GM12878 (cell line): ENCODE measurements around the gene BTBD6. TPM values are rescaled to one million over a fixed set of nuclear protein-coding genes. Genes with fewer than 3 reads are reported as not detected.
"Not testable (repeated sequence)": the region's sequence is repeated elsewhere in the genome, so short reads cannot be mapped to it uniquely, and the experiment has no call there.

Experiments used
- ATAC-seq: fragments of 200-7000 bp; cut with Tn5 transposase; 3 replicates; pipeline ENCODE4 v1.9.1; 2020; ENCODE audit warnings: mild to moderate bottlenecking, moderate library complexity
- BruUV-seq: library from RNA; stranded (reverse); fragments of 400-500 nt; replicated peaks from 2 replicates; lab custom pipeline; 2021; lab: Mats Ljungman, UMichigan
- CTCF ChIA-PET: fragments of 300-600 bp; sonication (Branson Sonifier 250); formaldehyde crosslinking; extraction: SDS; loops from one replicate; lab custom pipeline; 2021; ENCODE audit warnings: inconsistent platforms; lab: Yijun Ruan, JAX
- POLR2A ChIA-PET: fragments of 350-600 bp; formaldehyde crosslinking; extraction: SDS; loops from one replicate; lab custom pipeline; 2021; ENCODE audit warnings: inconsistent platforms; lab: Charles Lee
- RAD21 ChIA-PET: fragments of 300-600 bp; sonication (Branson Sonifier 250); formaldehyde crosslinking; loops from one replicate; lab custom pipeline; 2023; ENCODE audit warnings: antibody characterized with exemption; ENCODE audit not compliant: unreplicated experiment; lab: Charles Lee
- SMC1A ChIA-PET: fragments of 300-600 bp; sonication (Branson Sonifier 250); formaldehyde crosslinking; loops from one replicate; lab custom pipeline; 2023; ENCODE audit not compliant: unreplicated experiment, uncharacterized antibody; lab: Charles Lee
- DNase-seq: peaks from one replicate; pipeline ENCODE4 v3.0.0-alpha.2; 2011; ENCODE audit warnings: low read depth, low spot score
- FAIRE-seq: peaks from 3 replicates; lab custom pipeline; 2011; peaks lifted over from hg19 to GRCh38; lab: Jason Lieb, UNC
- H2AFZ ChIP-seq: 2 replicates; pipeline ENCODE4 v1.6.0; 2011; ENCODE audit warnings: low read depth, low read length, control low read depth; ENCODE audit not compliant: control insufficient read depth
- H3K27ac ChIP-seq: 2 replicates; pipeline ENCODE4 v1.5.1; 2011; ENCODE audit warnings: control low read depth; ENCODE audit not compliant: control insufficient read depth, insufficient read depth
- H3K27me3 ChIP-seq, 2 experiments: replicated peaks in 1 of 2; 2 replicates each; pipeline versions ENCODE4 v1.6.0 to v1.6.1; 2011; ENCODE audit warnings: low read length in 1 of 2; ENCODE audit not compliant: control insufficient read depth in 2 of 2, insufficient read depth in 2 of 2
- H3K36me3 ChIP-seq, 2 experiments: 2 replicates each; pipeline ENCODE4 v1.5.1; 2011; ENCODE audit warnings: low read length in 1 of 2; ENCODE audit not compliant: control insufficient read depth in 2 of 2, insufficient read depth in 2 of 2
- H3K4me1 ChIP-seq: 2 replicates; pipeline ENCODE4 v1.6.1; 2011; ENCODE audit warnings: mild to moderate bottlenecking, low read length, moderate library complexity, mixed read lengths; ENCODE audit not compliant: control insufficient read depth, insufficient read depth
- H3K4me2 ChIP-seq: 2 replicates; pipeline ENCODE4 v1.6.0; 2011; ENCODE audit warnings: control low read depth; ENCODE audit not compliant: control insufficient read depth, insufficient read depth
- H3K4me3 ChIP-seq: fragments of 200-600 bp; sonication (generic); 2 replicates; pipeline ENCODE4 v1.5.1; 2016
- H3K79me2 ChIP-seq: 2 replicates; pipeline ENCODE4 v1.6.0; 2011; ENCODE audit warnings: low read length; ENCODE audit not compliant: control insufficient read depth, insufficient read depth
- H3K9ac ChIP-seq: 2 replicates; pipeline ENCODE4 v1.8.0; 2011; ENCODE audit warnings: low read length, control low read depth, mixed read lengths; ENCODE audit not compliant: control insufficient read depth, insufficient read depth
- H3K9me3 ChIP-seq: replicated peaks from 3 replicates; pipeline ENCODE4 v1.5.1; 2011; ENCODE audit warnings: mild to moderate bottlenecking, low read length; ENCODE audit not compliant: control insufficient read depth, insufficient read depth
- H4K20me1 ChIP-seq: 2 replicates; pipeline ENCODE4 v1.6.0; 2011; ENCODE audit not compliant: control insufficient read depth, insufficient read depth
- CEBPB ChIP-seq, 2 experiments: fragments of 150-350 bp in 1 of 2; IDR thresholded peaks; 2 replicates each; pipeline ENCODE4 v1.6.1; 2012 to 2014; ENCODE audit warnings: low read depth in 2 of 2, low read length in 2 of 2, borderline replicate concordance in 1 of 2, inconsistent platforms in 1 of 2
- MEF2B ChIP-seq: fragments of 450-650 bp; IDR thresholded peaks from 2 replicates; pipeline ENCODE4 v1.6.1; 2018; ENCODE audit warnings: mild to moderate bottlenecking, moderate library complexity; ENCODE audit not compliant: partially characterized antibody, poor library complexity, severe bottlenecking
- MXI1 ChIP-seq: fragments of 150-350 bp; IDR thresholded peaks from 2 replicates; pipeline ENCODE4 v1.6.1; 2011; ENCODE audit warnings: low read depth, mild to moderate bottlenecking, inconsistent platforms, low read length, improper control_type of control experiment
- MYB ChIP-seq: fragments of 150-350 bp; IDR thresholded peaks from 2 replicates; pipeline ENCODE4 v1.6.1; 2014; ENCODE audit warnings: mild to moderate bottlenecking, low read depth, low read length, borderline replicate concordance
- RUNX3 ChIP-seq: IDR thresholded peaks from 2 replicates; pipeline ENCODE4 v1.6.1; 2012; ENCODE audit warnings: low read length, inconsistent platforms
- SIN3A ChIP-seq: IDR thresholded peaks from 2 replicates; pipeline ENCODE4 v1.6.1; 2012; ENCODE audit warnings: low read depth, low read length, improper control_type of control experiment
- SMARCA5 ChIP-seq: fragments of 450-650 bp; IDR thresholded peaks from 2 replicates; pipeline ENCODE4 v1.6.1; 2017; ENCODE audit warnings: mild to moderate bottlenecking
- SUZ12 ChIP-seq: fragments of 200-600 bp; sonication (generic); IDR thresholded peaks from one replicate; pipeline ENCODE4 v1.6.1; 2018; ENCODE audit warnings: antibody characterized with exemption, mild to moderate bottlenecking; ENCODE audit not compliant: unreplicated experiment
- ZBTB40 ChIP-seq: fragments of 450-650 bp; IDR thresholded peaks from 2 replicates; pipeline ENCODE4 v1.6.1; 2016; ENCODE audit warnings: mild to moderate bottlenecking, moderate library complexity, borderline replicate concordance
- WGBS: methylation state at CpG from one replicate; pipeline ENCODE4 v1.1.6; 2016; ENCODE audit warnings: low lambda C conversion rate; ENCODE audit not compliant: insufficient replicate concordance, insufficient coverage; ENCODE audit errors: missing lambda C conversion rate; 5-methylcytosine and 5-hydroxymethylcytosine counted together
- in situ Hi-C: fragments of 300-500 bp; cut with MboI; formaldehyde crosslinking; loops from 9 replicates; pipeline ENCODE4 v1.14.3; 2018; ENCODE audit warnings: mixed read lengths
- intact Hi-C: fragments of 100-400 bp; cut with micrococcal nuclease; formaldehyde crosslinking; loops from one replicate; pipeline ENCODE4 v1.14.2; 2022; ENCODE audit not compliant: unreplicated experiment
- polyA plus RNA-seq, 11 experiments: library from polyadenylated mRNA; depleted of rRNA in 4 of 11; unstranded in 6 of 11; stranded (reverse) in 5 of 11; fragments of >200 nt; fragmentation: Nextera tagmentation in 4 of 11; fragmentation: Illumina TruSeq in 1 of 11; extraction: Ambion mirVana in 4 of 11; extraction: Trizol in 1 of 11; gene quantifications; 1 replicate in 1 of 11; 2 replicates in 10 of 11; pipeline versions ENCODE4 v1.2.1 to v1.2.3, GENCODE V29; 2011 to 2016; ENCODE audit warnings: inconsistent platforms in 2 of 11, missing spikeins in 2 of 11, low read depth in 1 of 11
- total RNA-seq, 4 experiments: library from RNA; depleted of rRNA in 3 of 4; stranded (reverse); fragments of >200 nt in 3 of 4; fragmentation: Illumina TruSeq in 1 of 4; extraction: Trizol in 1 of 4; gene quantifications; 2 replicates each; pipeline versions ENCODE4 v1.2.1 to v1.2.3, GENCODE V29; 2013 to 2021

Gene BTBD6
- total and polyA plus RNA-seq, 10 of the 15 experiments (the other 5 are each of a cell fraction or from before 2014, with no cell fraction given) = 1.4 to 36.5 (median 15.8) TPM

DNA sequence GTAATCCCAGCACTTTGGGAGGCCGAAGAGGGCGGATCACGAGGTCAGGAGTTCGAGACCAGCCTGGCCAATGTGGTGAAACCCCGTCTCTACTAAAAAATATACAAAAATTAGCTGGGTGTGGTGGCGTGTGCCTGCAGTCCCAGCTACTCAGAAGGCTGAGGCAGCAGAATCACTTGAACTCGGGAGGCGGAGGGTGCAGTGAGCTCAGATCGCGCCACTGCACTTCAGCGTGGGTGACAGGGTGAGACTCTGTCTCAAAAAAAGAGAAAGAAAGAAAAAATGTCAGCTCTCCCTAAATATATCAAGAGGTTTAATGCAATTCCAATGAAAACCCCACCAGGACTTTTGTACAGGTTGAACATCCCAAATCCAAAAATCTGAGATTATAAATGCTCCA, 49.0 kb downstream of the BTBD6 start:
- RAD21 ChIA-PET, H3K36me3 ChIP-seq, POLR2A ChIA-PET, H3K4me3 ChIP-seq, H3K27me3 ChIP-seq, FAIRE-seq, DNase-seq, H3K4me2 ChIP-seq, H3K9ac ChIP-seq, H2AFZ ChIP-seq, H3K27ac ChIP-seq, H3K9me3 ChIP-seq, ATAC-seq, intact Hi-C loops, in situ Hi-C loops, H4K20me1 ChIP-seq, BruUV-seq: not testable (repeated sequence)
- SMC1A ChIA-PET = interaction anchor here (0.7 to 2.2 kb wide), 3 partner anchors 17 to 37 kb away, joined by 3 to 5 read pairs (median 3); partner anchors contain the start of gene PACS2
- peaks cover 34% of the 10 kb centered on the region for H3K4me1 ChIP-seq
- CTCF ChIA-PET = interaction anchor here (1.1 kb wide), 1 partner anchor 15 kb away, joined by 3 read pairs; no protein-coding TSS in a partner anchor
- over 99% methylated on average over 11 of the region's 11 CpGs for WGBS
- peaks cover 65% of the 10 kb centered on the region for H3K79me2 ChIP-seq

- Histone ChIP-seq H2AFZ (peak overlapping the region; percentile 85), H3K27me3 (no peaks in the 10 kb centered on the region), H3K4me1 (peaks cover 8% of the 10 kb centered on the region), H3K4me3 (peak overlapping the region; percentile 88), H3K4me2 (peak overlapping the region; percentile 80), H4K20me1 (no peaks in the 10 kb centered on the region; the same call in 1 of the 2 replicates), H3K36me3 (no peaks in the 10 kb centered on the region), H3K79me2 (peaks cover 39% of the 10 kb centered on the region), H3K27ac (peak overlapping the region; percentile 82), H3K9me3 (no peaks in the 10 kb centered on the region; the same call in 2 of the 3 replicates), H3K9ac (peak overlapping the region; percentile 89)
- ChIA-PET RAD21 (interaction anchor here (1.1 to 2.2 kb wide), 2 partner anchors 10 to 14 kb away, joined by 6 to 13 read pairs; partner anchors contain the start of gene PACS2), SMC1A (interaction anchor here (0.6 to 1.3 kb wide), 5 partner anchors 9 to 15 kb away, joined by 3 read pairs; partner anchors contain the start of gene PACS2), POLR2A (interaction anchor here (1.0 to 1.1 kb wide), 2 partner anchors 12 to 234 kb away, joined by 3 to 4 read pairs; partner anchors contain the start of gene GPR132), CTCF (no interaction called here)
- in situ Hi-C loops (no loop called here), intact Hi-C loops (no loop called here)
- no peak for DNase-seq
- peak; percentile 56 for FAIRE-seq
- WGBS = 15% methylated on average over 37 of the region's 54 CpGs
- peak; percentile 10 for ATAC-seq
- TF ChIP-seq CEBPB (IDR thresholded peaks at IDR 0.05; ENCODE audit: borderline replicate concordance in 1 of 2, low read depth in 2 of 2, low read length in 2 of 2) (no peak), ZBTB40 (no peak), MXI1 (no peak), SUZ12 (no peak), MYB (no peak), SIN3A (peak; percentile 32; the same call in 1 of the 2 replicates), MEF2B (peak; percentile 66), RUNX3 (peak; percentile 37; the same call in 1 of the 2 replicates), SMARCA5 (0 out of 2 replicates have a peak, but pooled peaks have one; percentile 40)
- no TSS peak for BruUV-seq
These were observed 51.6 kb downstream of the BTBD6 start for GRCh38 chr14:105299654-105300541.
